Measurements from ENCODE around the gene LST1. TPM values are rescaled to one million over a fixed set of nuclear protein-coding genes. Genes with fewer than 3 reads are reported as not detected.

Gene LST1
- total RNA-seq, 1 experiment from 2014 or later = 0.69 TPM

DNA sequence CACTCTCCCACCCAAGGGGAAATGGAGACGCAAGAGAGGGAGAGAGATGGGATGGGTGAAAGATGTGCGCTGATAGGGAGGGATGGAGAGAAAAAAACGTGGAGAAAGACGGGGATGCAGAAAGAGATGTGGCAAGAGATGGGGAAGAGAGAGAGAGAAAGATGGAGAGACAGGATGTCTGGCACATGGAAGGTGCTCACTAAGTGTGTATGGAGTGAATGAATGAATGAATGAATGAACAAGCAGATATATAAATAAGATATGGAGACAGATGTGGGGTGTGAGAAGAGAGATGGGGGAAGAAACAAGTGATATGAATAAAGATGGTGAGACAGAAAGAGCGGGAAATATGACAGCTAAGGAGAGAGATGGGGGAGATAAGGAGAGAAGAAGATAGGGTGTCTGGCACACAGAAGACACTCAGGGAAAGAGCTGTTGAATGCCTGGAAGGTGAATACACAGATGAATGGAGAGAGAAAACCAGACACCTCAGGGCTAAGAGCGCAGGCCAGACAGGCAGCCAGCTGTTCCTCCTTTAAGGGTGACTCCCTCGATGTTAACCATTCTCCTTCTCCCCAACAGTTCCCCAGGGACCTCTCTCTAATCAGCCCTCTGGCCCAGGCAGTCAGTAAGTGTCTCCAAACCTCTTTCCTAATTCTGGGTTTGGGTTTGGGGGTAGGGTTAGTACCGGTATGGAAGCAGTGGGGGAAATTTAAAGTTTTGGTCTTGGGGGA lies 10.0 kb upstream of the LST1 start:
- H3K79me2 ChIP-seq (ENCODE audit: insufficient read depth, low read length) = no peaks in the 10 kb centered on the region
- H3K9me2 ChIP-seq (ENCODE audit: insufficient read depth) = no peaks in the 10 kb centered on the region
- ChIA-PET RAD21 (ENCODE audit: low non-redundant PET in 1 of 2, low total read pairs in 2 of 2, uncharacterized antibody in 2 of 2, unreplicated experiment in 2 of 2) (no interaction called here), CTCF (interaction anchor here (0.9 kb wide), 1 partner anchor 22 kb away, joined by 3 read pairs; no protein-coding TSS in a partner anchor), POLR2A (interaction anchor here (0.8 kb wide), 1 partner anchor 76 kb away, joined by 3 read pairs; no protein-coding TSS in a partner anchor)
- H3K4me1 ChIP-seq (ENCODE audit: control insufficient read depth in 1 of 2, insufficient read depth in 2 of 2, low read length in 2 of 2) = peaks cover 0 to 9% of the 10 kb centered on the region in 2 experiments; a peak in 1 of 4 replicates
- TF ChIP-seq POLR2A (IDR thresholded peaks at IDR 0.05; ENCODE audit: borderline replicate concordance, extremely low read depth, insufficient read depth, insufficient read length) = no peak
- no peak for TF ChIP-seq RAD21 (IDR thresholded peaks at IDR 0.05; ENCODE audit: low read depth)
- no peak for TF ChIP-seq EZH2 (IDR thresholded peaks at IDR 0.05)
- no peak for TF ChIP-seq JUND (IDR thresholded peaks at IDR 0.05)
- no peak for TF ChIP-seq FOSL1 (IDR thresholded peaks at IDR 0.05; ENCODE audit: low read depth)
- TF ChIP-seq, protein P1, sequence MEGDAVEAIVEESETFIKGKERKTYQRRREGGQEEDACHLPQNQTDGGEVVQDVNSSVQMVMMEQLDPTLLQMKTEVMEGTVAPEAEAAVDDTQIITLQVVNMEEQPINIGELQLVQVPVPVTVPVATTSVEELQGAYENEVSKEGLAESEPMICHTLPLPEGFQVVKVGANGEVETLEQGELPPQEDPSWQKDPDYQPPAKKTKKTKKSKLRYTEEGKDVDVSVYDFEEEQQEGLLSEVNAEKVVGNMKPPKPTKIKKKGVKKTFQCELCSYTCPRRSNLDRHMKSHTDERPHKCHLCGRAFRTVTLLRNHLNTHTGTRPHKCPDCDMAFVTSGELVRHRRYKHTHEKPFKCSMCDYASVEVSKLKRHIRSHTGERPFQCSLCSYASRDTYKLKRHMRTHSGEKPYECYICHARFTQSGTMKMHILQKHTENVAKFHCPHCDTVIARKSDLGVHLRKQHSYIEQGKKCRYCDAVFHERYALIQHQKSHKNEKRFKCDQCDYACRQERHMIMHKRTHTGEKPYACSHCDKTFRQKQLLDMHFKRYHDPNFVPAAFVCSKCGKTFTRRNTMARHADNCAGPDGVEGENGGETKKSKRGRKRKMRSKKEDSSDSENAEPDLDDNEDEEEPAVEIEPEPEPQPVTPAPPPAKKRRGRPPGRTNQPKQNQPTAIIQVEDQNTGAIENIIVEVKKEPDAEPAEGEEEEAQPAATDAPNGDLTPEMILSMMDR (IDR thresholded peaks at IDR 0.05 in 2 of 3, conservative IDR thresholded peaks at IDR 0.05 in 1 of 3; ENCODE audit: borderline replicate concordance in 1 of 3, insufficient read depth in 1 of 3, low read depth in 2 of 3, low read length in 2 of 3) = no peak
- no peak for TF ChIP-seq SP1 (IDR thresholded peaks at IDR 0.05; ENCODE audit: low read depth)
- TF ChIP-seq YY1 (IDR thresholded peaks at IDR 0.05; ENCODE audit: extremely low read depth, insufficient replicate concordance, low read depth, low read length) = no peak
- TF ChIP-seq CBX3 (IDR thresholded peaks at IDR 0.05; ENCODE audit: low read depth) = no peak
- TF ChIP-seq, protein P2, sequence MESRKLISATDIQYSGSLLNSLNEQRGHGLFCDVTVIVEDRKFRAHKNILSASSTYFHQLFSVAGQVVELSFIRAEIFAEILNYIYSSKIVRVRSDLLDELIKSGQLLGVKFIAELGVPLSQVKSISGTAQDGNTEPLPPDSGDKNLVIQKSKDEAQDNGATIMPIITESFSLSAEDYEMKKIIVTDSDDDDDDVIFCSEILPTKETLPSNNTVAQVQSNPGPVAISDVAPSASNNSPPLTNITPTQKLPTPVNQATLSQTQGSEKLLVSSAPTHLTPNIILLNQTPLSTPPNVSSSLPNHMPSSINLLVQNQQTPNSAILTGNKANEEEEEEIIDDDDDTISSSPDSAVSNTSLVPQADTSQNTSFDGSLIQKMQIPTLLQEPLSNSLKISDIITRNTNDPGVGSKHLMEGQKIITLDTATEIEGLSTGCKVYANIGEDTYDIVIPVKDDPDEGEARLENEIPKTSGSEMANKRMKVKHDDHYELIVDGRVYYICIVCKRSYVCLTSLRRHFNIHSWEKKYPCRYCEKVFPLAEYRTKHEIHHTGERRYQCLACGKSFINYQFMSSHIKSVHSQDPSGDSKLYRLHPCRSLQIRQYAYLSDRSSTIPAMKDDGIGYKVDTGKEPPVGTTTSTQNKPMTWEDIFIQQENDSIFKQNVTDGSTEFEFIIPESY (IDR thresholded peaks at IDR 0.05; ENCODE audit: extremely low read depth, insufficient replicate concordance, low read length) = no peak
- intact Hi-C loops (cut with micrococcal nuclease) = no loop called here
- no peak for ATAC-seq
- H3K4me3 ChIP-seq (replicated peaks in 1 of 2; ENCODE audit: low read depth in 1 of 2, low read length in 2 of 2) = no peak overlapping the region
- no peak overlapping the region for H3K4me2 ChIP-seq (ENCODE audit: low read length)
- H4K20me1 ChIP-seq (ENCODE audit: insufficient read depth) = no peaks in the 10 kb centered on the region
- H3K27ac ChIP-seq (ENCODE audit: low read depth, low read length) = no peak overlapping the region
- no peaks in the 10 kb centered on the region for H3K9me3 ChIP-seq (ENCODE audit: control insufficient read depth in 1 of 2, insufficient read depth in 1 of 2, low read depth in 1 of 2, low read length in 2 of 2)
- H3K9ac ChIP-seq (ENCODE audit: low read length) = no peak overlapping the region
- no peaks in the 10 kb centered on the region for H3K27me3 ChIP-seq (ENCODE audit: insufficient read depth, low read length)
- no TSS peak for BruUV-seq (replicated peaks)
- H3K36me3 ChIP-seq (ENCODE audit: control insufficient read depth in 1 of 2, insufficient read depth in 2 of 2, low read length in 2 of 2) = no peaks in the 10 kb centered on the region
- DNase-seq (ENCODE audit: low read depth, low spot score) = no peak
- H2AFZ ChIP-seq (ENCODE audit: low read depth, low read length, poor library complexity, severe bottlenecking) = no peak overlapping the region

Data from HCT116 (cell line).